Suprapubic skin (tissue), 3 donors: ENCODE measurements around the gene ANKMY1.

Experiments
- POLR2AphosphoS5 ChIP-seq, 3 donors: sonication (generic); formaldehyde crosslinking; IDR thresholded peaks; one replicate each; pipeline ENCODE4 v1.6.1; 2017; ENCODE audit warnings: antibody characterized with exemption in 3 of 3
- TF ChIP-seq, protein P1 (sequence below), 2 donors: fragments of 200-600 bp in 1 of 2; fragments of 450-650 bp in 1 of 2; sonication (generic) in 1 of 2; IDR thresholded peaks; one replicate each; pipeline ENCODE4 v1.5.1; 2016 to 2019; ENCODE audit warnings: antibody characterized with exemption in 2 of 2, mild to moderate bottlenecking in 1 of 2, moderate library complexity in 1 of 2

DNA sequence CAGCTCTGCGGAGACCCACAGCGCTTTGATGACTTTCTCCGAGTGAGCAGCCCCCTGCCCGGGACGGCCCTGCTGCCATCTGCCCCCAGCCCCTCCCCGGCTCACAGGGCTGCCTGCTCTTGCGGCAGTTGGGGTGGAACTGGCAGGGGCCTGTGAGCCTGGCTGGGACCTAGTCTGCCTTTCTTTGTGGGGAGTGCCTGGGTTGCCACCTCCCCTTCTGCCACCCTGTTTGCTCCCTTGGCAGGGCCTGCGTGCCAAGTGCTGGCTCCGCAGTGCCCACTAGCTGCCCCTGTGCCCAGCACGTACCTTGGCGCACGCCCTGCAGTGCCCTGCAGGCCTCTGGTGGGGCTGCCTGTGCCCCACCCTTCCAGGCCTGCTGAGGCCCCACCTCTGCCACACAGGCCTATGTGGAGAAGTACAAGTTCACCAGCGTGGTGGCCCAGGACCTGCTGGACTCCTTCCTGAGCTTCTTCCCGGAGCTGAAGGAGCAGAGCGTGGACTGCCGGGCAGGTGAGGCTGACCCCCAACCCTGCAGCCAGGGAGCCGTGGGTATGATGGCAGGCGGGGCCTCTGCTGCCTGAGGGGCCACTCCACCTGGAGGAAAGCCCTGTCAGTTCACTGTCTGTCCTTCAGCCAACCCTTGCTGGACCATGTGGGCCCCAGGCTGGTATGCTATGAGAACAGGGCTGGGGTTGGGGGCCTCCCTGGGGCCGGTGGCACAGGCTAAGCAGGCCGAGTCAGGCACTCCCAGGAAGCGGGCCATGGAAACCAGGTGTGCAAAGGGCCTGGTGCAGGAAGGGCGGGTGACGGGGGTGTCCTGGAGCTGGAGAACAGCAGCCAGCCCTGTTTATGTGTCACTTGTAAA lies 17.5 kb upstream of the ANKMY1 start:
- no peak for TF ChIP-seq POLR2AphosphoS5 (IDR thresholded peaks at IDR 0.05)
- TF ChIP-seq, protein P1, sequence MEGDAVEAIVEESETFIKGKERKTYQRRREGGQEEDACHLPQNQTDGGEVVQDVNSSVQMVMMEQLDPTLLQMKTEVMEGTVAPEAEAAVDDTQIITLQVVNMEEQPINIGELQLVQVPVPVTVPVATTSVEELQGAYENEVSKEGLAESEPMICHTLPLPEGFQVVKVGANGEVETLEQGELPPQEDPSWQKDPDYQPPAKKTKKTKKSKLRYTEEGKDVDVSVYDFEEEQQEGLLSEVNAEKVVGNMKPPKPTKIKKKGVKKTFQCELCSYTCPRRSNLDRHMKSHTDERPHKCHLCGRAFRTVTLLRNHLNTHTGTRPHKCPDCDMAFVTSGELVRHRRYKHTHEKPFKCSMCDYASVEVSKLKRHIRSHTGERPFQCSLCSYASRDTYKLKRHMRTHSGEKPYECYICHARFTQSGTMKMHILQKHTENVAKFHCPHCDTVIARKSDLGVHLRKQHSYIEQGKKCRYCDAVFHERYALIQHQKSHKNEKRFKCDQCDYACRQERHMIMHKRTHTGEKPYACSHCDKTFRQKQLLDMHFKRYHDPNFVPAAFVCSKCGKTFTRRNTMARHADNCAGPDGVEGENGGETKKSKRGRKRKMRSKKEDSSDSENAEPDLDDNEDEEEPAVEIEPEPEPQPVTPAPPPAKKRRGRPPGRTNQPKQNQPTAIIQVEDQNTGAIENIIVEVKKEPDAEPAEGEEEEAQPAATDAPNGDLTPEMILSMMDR (IDR thresholded peaks at IDR 0.05), result no peak
